Right lobe of liver (tissue), 6 donors: ENCODE data around the gene MPG. TPM values are rescaled to one million over a fixed set of nuclear protein-coding genes. Genes with fewer than 3 reads are reported as not detected.

Experiments used
- ATAC-seq, 4 donors: fragments of 200-7000 bp; cut with Tn5 transposase; one replicate each; pipeline ENCODE4 v1.9.1; 2020; ENCODE audit warnings: mild to moderate bottlenecking in 4 of 4, moderate library complexity in 4 of 4
- DNase-seq, 3 donors: peaks; one replicate each; pipeline ENCODE4 v3.0.0-alpha.2; 2020
- H3K27ac ChIP-seq, 3 donors: fragments of 200-600 bp; one replicate each; pipeline ENCODE4 v1.8.0; 2022
- H3K27me3 ChIP-seq, 2 donors: fragments of 200-600 bp; one replicate each; pipeline ENCODE4 v1.8.0; 2022
- H3K36me3 ChIP-seq, 4 donors: fragments of 200-600 bp; sonication (generic) in 1 of 4; one replicate each; pipeline versions ENCODE4 v1.5.1 to v1.8.0; 2017 to 2022; ENCODE audit warnings: control low read depth in 1 of 4
- H3K4me1 ChIP-seq, 4 donors: fragments of 200-600 bp; sonication (generic) in 1 of 4; one replicate each; pipeline versions ENCODE4 v1.5.1 to v1.8.0; 2017 to 2022; ENCODE audit warnings: control low read depth in 1 of 4
- H3K4me3 ChIP-seq, 3 donors: fragments of 200-600 bp; one replicate each; pipeline ENCODE4 v1.8.0; 2022
- H3K9me3 ChIP-seq, 4 donors: fragments of 200-600 bp; sonication (generic) in 1 of 4; one replicate each; pipeline versions ENCODE4 v1.5.1 to v1.8.0; 2017 to 2022; ENCODE audit warnings: control low read depth in 1 of 4
- CTCF ChIP-seq, 4 donors: fragments of 200-600 bp in 3 of 4; fragments of 450-650 bp in 1 of 4; IDR thresholded peaks; one replicate each; pipeline versions ENCODE4 v1.5.1 to v1.8.0; 2016 to 2022; ENCODE audit warnings: antibody characterized with exemption in 4 of 4, mild to moderate bottlenecking in 2 of 4
- POLR2A ChIP-seq: fragments of 450-650 bp; IDR thresholded peaks from one replicate; pipeline ENCODE4 v1.6.1; 2017; ENCODE audit warnings: antibody characterized with exemption, mild to moderate bottlenecking
- WGBS: methylation state at CpG from one replicate; pipeline ENCODE4 v1.1.6; 2018; ENCODE audit warnings: low coverage, low lambda C conversion rate; ENCODE audit not compliant: insufficient coverage; ENCODE audit errors: missing lambda C conversion rate; 5-methylcytosine and 5-hydroxymethylcytosine counted together
- intact Hi-C, 2 donors: fragments of 100-400 bp; cut with DNase I; formaldehyde crosslinking; loops; one replicate each; pipeline versions ENCODE4 v1.11.2 to v1.14.1; 2022
- total RNA-seq, 6 experiments: library from RNA; depleted of rRNA in 2 of 6; stranded (reverse); fragments of >200 nt in 2 of 6; fragmentation: NEBNext Ultra II Directional in 3 of 6; extraction: Animal tissue kit (Norgen Biotek cat#: 25700) in 3 of 6; gene quantifications; one replicate each; pipeline versions ENCODE4 v1.1.0 to v1.2.4, GENCODE V29; 2016 to 2023
- donor health status: DM: no; HTN: yes; CAD: no.
- donor health status: DM: no; HTN: no; CAD: no.
- donor health status: DM: no; HTN: no; CAD: no.
- donor health status: DM: no; HTN: yes; CAD: no.
- donor health status: DM: no; HTN: yes; CAD: no.

Gene MPG
- total RNA-seq, 6 experiments from 2014 or later: 20.7 to 76.4 (median 26.9) TPM

- no peaks in the 10 kb centered on the region for H3K9me3 ChIP-seq
- H3K27me3 ChIP-seq: no peaks in the 10 kb centered on the region
- H3K4me3 ChIP-seq: no peak overlapping the region
- peak in 3 of 4 donors; percentile 34 to 60 (median 38) for ATAC-seq
- WGBS: 79% methylated on average over 9 of the region's 13 CpGs
- H3K4me1 ChIP-seq: no peaks in the 10 kb centered on the region
- TF ChIP-seq CTCF (IDR thresholded peaks at IDR 0.05) (no peak), POLR2A (no peak)
- no peak overlapping the region for H3K27ac ChIP-seq
- DNase-seq: no peak
- no peaks in the 10 kb centered on the region for H3K36me3 ChIP-seq
- intact Hi-C loops: no loop called here
These were observed 38.8 kb upstream of the MPG start for GRCh38 chr16:38941-39892.

- H3K4me3 ChIP-seq: no peak overlapping the region
- TF ChIP-seq CTCF (IDR thresholded peaks at IDR 0.05) (no peak), POLR2A (no peak)
- no peaks in the 10 kb centered on the region for H3K9me3 ChIP-seq
- no peak for DNase-seq
- intact Hi-C loops: no loop called here
- H3K27ac ChIP-seq: no peak overlapping the region
- peaks cover 0 to 12% (median 0%) of the 10 kb centered on the region in 4 donors for H3K4me1 ChIP-seq
- no peaks in the 10 kb centered on the region for H3K27me3 ChIP-seq
- 87% methylated on average over 18 of the region's 22 CpGs for WGBS
- no peak for ATAC-seq
- no peaks in the 10 kb centered on the region for H3K36me3 ChIP-seq
These were observed 36.5 kb upstream of the MPG start for GRCh38 chr16:41439-42068.

GRCh38 chr16:42069-42457 lies 36.0 kb upstream of the MPG start:
- Histone ChIP-seq H3K27ac (no peak overlapping the region), H3K4me1 (peaks cover 0 to 12% (median 0%) of the 10 kb centered on the region in 4 donors), H3K9me3 (no peaks in the 10 kb centered on the region), H3K36me3 (peaks cover 0 to under 1% (median 0%) of the 10 kb centered on the region in 4 donors), H3K4me3 (no peak overlapping the region), H3K27me3 (no peaks in the 10 kb centered on the region)
- WGBS: 96% methylated on average over 10 of the region's 11 CpGs
- intact Hi-C loops: no loop called here
- no peak for DNase-seq
- no peak for ATAC-seq
- TF ChIP-seq POLR2A (no peak), CTCF (IDR thresholded peaks at IDR 0.05) (no peak)

GRCh38 chr16:42691-43090 lies 35.3 kb upstream of the MPG start:
- Histone ChIP-seq H3K27ac (no peak overlapping the region), H3K27me3 (no peaks in the 10 kb centered on the region), H3K4me1 (peaks cover 0 to 12% (median 0%) of the 10 kb centered on the region in 4 donors), H3K4me3 (no peak overlapping the region), H3K36me3 (peaks cover 0 to 4% (median 0%) of the 10 kb centered on the region in 4 donors), H3K9me3 (no peaks in the 10 kb centered on the region)
- DNase-seq (no peak), ATAC-seq (no peak)
- TF ChIP-seq POLR2A: no peak
- TF ChIP-seq CTCF (IDR thresholded peaks at IDR 0.05): no peak
- intact Hi-C loops: no loop called here
- 89% methylated on average over 4 of the region's 4 CpGs for WGBS
